ENCODE results near the gene PITX3. TPM values are rescaled to one million over a fixed set of nuclear protein-coding genes. Genes with fewer than 3 reads are reported as not detected.
A peak's percentile ranks its signal among the peaks of the same experiment; 100 is the strongest.
"Not testable (repeated sequence)": the region's sequence is repeated elsewhere in the genome, so short reads cannot be mapped to it uniquely, and the experiment has no call there.

PITX3 gene
- total RNA-seq, 1 experiment from 2014 or later = 6.5 TPM

GRCh38 chr10:102226542-102226870 lies 14.8 kb downstream of the PITX3 start:
- DNase-seq (ENCODE audit: low read depth) = no peak

- DNase-seq (ENCODE audit: low read depth) = peak; percentile 93
Observed at GRCh38 chr10:102225646-102226541, 15.4 kb downstream of the PITX3 start, which contains the start of gene ELOVL3. TSS of gene ELOVL3 (plus strand) at chr10:102226299. CDS start at chr10:102226549, 250 bp downstream.

GRCh38 chr10:102222797-102223196 lies 18.5 kb downstream of the PITX3 start:
- no peak for DNase-seq (ENCODE audit: low read depth)

- no peak for DNase-seq (ENCODE audit: low read depth)
Observed at GRCh38 chr10:102220612-102221011, 20.7 kb downstream of the PITX3 start.

GRCh38 chr10:102219370-102219769 lies 21.9 kb downstream of the PITX3 start:
- no peak for DNase-seq (ENCODE audit: low read depth)

- DNase-seq (ENCODE audit: low read depth) = not testable (repeated sequence)
Observed at GRCh38 chr10:102213599-102213998, 27.7 kb downstream of the PITX3 start.

GRCh38 chr10:102211615-102212299 lies 29.6 kb downstream of the PITX3 start:
- no peak for DNase-seq (ENCODE audit: low read depth)

- peak; percentile 52 for DNase-seq (ENCODE audit: low read depth)
Observed at GRCh38 chr10:102208311-102209035, 32.8 kb downstream of the PITX3 start.

GRCh38 chr10:102202386-102202785 lies 38.9 kb downstream of the PITX3 start:
- no peak for DNase-seq (ENCODE audit: low read depth)

- no peak for DNase-seq (ENCODE audit: low read depth)
Observed at GRCh38 chr10:102200751-102201640, 40.3 kb downstream of the PITX3 start.

- DNase-seq (ENCODE audit: low read depth) = no peak
Observed at GRCh38 chr10:102198027-102198426, 43.3 kb downstream of the PITX3 start.

GRCh38 chr10:102196893-102197292 lies 44.4 kb downstream of the PITX3 start:
- DNase-seq (ENCODE audit: low read depth) = peak; percentile 95

GRCh38 chr10:102195296-102195870 lies 45.9 kb downstream of the PITX3 start:
- DNase-seq (ENCODE audit: low read depth) = peak; percentile 96

- DNase-seq (ENCODE audit: low read depth) = no peak
Observed at GRCh38 chr10:102191956-102192355, 49.4 kb downstream of the PITX3 start.

GRCh38 chr10:102188941-102189898 lies 52.1 kb downstream of the PITX3 start:
- not testable (repeated sequence) for DNase-seq (ENCODE audit: low read depth)

- no peak for DNase-seq (ENCODE audit: low read depth)
Observed at GRCh38 chr10:102188298-102188940, 52.9 kb downstream of the PITX3 start.

GRCh38 chr10:102185811-102186527 lies 55.3 kb downstream of the PITX3 start:
- no peak for DNase-seq (ENCODE audit: low read depth)

- no peak for DNase-seq (ENCODE audit: low read depth)
Observed at GRCh38 chr10:102185272-102185671, 56.0 kb downstream of the PITX3 start.

All from LHCN-M2 (cell line).